Esophagus muscularis mucosa (tissue), 4 donors: ENCODE measurements around the gene MCOLN1. TPM values are rescaled to one million over a fixed set of nuclear protein-coding genes. Genes with fewer than 3 reads are reported as not detected.

ENCODE experiments used
- DNase-seq: peaks from one replicate; pipeline ENCODE4 v3.0.0-alpha.2; 2017; ENCODE audit errors: extremely low spot score
- H3K27ac ChIP-seq, 4 donors: fragments of 200-600 bp; sonication (generic); replicated peaks in 1 of 4; 1 replicate in 3 of 4; 2 replicates in 1 of 4; pipeline ENCODE4 v1.5.1; 2016 to 2019; ENCODE audit warnings: mild to moderate bottlenecking in 1 of 4
- H3K27me3 ChIP-seq, 4 donors: fragments of 200-600 bp; sonication (generic); one replicate each; pipeline versions ENCODE4 v1.5.1 to v1.6.0; 2016 to 2019
- H3K36me3 ChIP-seq, 4 donors: fragments of 200-600 bp; sonication (generic); one replicate each; pipeline ENCODE4 v1.5.1; 2016 to 2019
- H3K4me1 ChIP-seq, 4 donors: fragments of 200-600 bp; sonication (generic); one replicate each; pipeline ENCODE4 v1.5.1; 2016 to 2019
- H3K4me3 ChIP-seq, 4 donors: fragments of 200-600 bp; sonication (generic); 1 replicate in 2 of 4; 2 replicates in 2 of 4; pipeline ENCODE4 v1.5.1; 2016 to 2019; ENCODE audit warnings: mild to moderate bottlenecking in 4 of 4, moderate library complexity in 1 of 4
- H3K9me3 ChIP-seq, 4 donors: fragments of 200-600 bp; sonication (generic); 1 replicate in 3 of 4; 2 replicates in 1 of 4; pipeline ENCODE4 v1.5.1; 2016 to 2019
- CTCF ChIP-seq, 3 experiments: fragments of 200-600 bp in 2 of 3; fragments of 450-650 bp in 1 of 3; sonication (generic) in 2 of 3; IDR thresholded peaks; one replicate each; pipeline ENCODE4 v1.5.1; 2017 to 2019; ENCODE audit warnings: antibody characterized with exemption in 3 of 3, mild to moderate bottlenecking in 2 of 3, moderate library complexity in 1 of 3
- EP300 ChIP-seq: sonication (generic); formaldehyde crosslinking; IDR thresholded peaks from one replicate; pipeline ENCODE4 v1.6.1; 2017; ENCODE audit warnings: antibody characterized with exemption
- POLR2A ChIP-seq: fragments of 450-650 bp; IDR thresholded peaks from one replicate; pipeline ENCODE4 v1.6.1; 2017; ENCODE audit warnings: antibody characterized with exemption, moderate library complexity, mild to moderate bottlenecking, low read depth
- POLR2AphosphoS5 ChIP-seq, 2 donors: sonication (generic); formaldehyde crosslinking; IDR thresholded peaks; one replicate each; pipeline ENCODE4 v1.6.1; 2017; ENCODE audit warnings: antibody characterized with exemption in 2 of 2
- WGBS: methylation state at CpG from one replicate; pipeline ENCODE4 v1.1.5; 2018; 5-methylcytosine and 5-hydroxymethylcytosine counted together
- intact Hi-C: fragments of 100-400 bp; cut with DNase I; formaldehyde crosslinking; loops from one replicate; pipeline ENCODE4 v1.15.1; 2023
- total RNA-seq, 4 donors: library from RNA; depleted of rRNA; stranded (reverse); fragments of >200 nt; gene quantifications; one replicate each; pipeline versions ENCODE4 v1.1.0 to v1.2.1, GENCODE V29; 2016

The MCOLN1 gene
- total RNA-seq, 4 donors from 2014 or later = 11.3 to 20.7 (median 14.4) TPM

- Histone ChIP-seq H3K36me3 (peaks cover 11 to 19% (median 17%) of the 10 kb centered on the region in 4 donors), H3K27ac (peak within 1 kb of the TSS; percentile 88 to 93 (median 90)), H3K4me1 (peaks cover 21 to 38% (median 37%) of the 10 kb centered on the region in 4 donors), H3K4me3 (peak within 1 kb of the TSS; percentile 77 to 91 (median 81)), H3K9me3 (no peaks in the 10 kb centered on the region), H3K27me3 (no peaks in the 10 kb centered on the region)
- DNase-seq = no peak
- intact Hi-C loops = loop anchor here (5.0 kb wide), 1 partner anchor 118 kb away; no protein-coding TSS in a partner anchor
- WGBS = 2% methylated on average over 22 of the region's 33 CpGs
- TF ChIP-seq POLR2AphosphoS5 (IDR thresholded peaks at IDR 0.05) (peak in 1 of 2 donors; percentile 43), EP300 (no peak)
Measured at GRCh38 chr19:7515645-7516151, 6.7 kb upstream of the MCOLN1 start, which contains the start of gene ZNF358. Gene ZNF358 (plus strand): TSS chr19:7516103. CDS start chr19:7519243, 3,140 bp downstream.

GRCh38 chr19:7516333-7516732, 6.1 kb upstream of the MCOLN1 start:
- Histone ChIP-seq H3K4me3 (peak overlapping the region; percentile 77 to 91 (median 81)), H3K4me1 (peaks cover 21 to 39% (median 38%) of the 10 kb centered on the region in 4 donors), H3K27me3 (no peaks in the 10 kb centered on the region), H3K9me3 (no peaks in the 10 kb centered on the region), H3K36me3 (peaks cover 11 to 22% (median 18%) of the 10 kb centered on the region in 4 donors), H3K27ac (peak overlapping the region; percentile 88 to 93 (median 90))
- TF ChIP-seq EP300 (no peak), CTCF (IDR thresholded peaks at IDR 0.05) (no peak), POLR2AphosphoS5 (IDR thresholded peaks at IDR 0.05) (no peak), POLR2A (no peak)
- no peak for DNase-seq
- intact Hi-C loops = loop anchor here (5.0 kb wide), 1 partner anchor 119 kb away; no protein-coding TSS in a partner anchor
- 0% methylated on average over 4 of the region's 28 CpGs for WGBS

GRCh38 chr19:7516878-7517277, 5.5 kb upstream of the MCOLN1 start:
- intact Hi-C loops = loop anchor here (5.0 kb wide), 1 partner anchor 120 kb away; no protein-coding TSS in a partner anchor
- no peaks in the 10 kb centered on the region for H3K27me3 ChIP-seq
- no peak for TF ChIP-seq POLR2AphosphoS5 (IDR thresholded peaks at IDR 0.05)
- TF ChIP-seq EP300 = no peak
- no peak for TF ChIP-seq CTCF (IDR thresholded peaks at IDR 0.05)
- TF ChIP-seq POLR2A = no peak
- peaks cover 11 to 22% (median 18%) of the 10 kb centered on the region in 4 donors for H3K36me3 ChIP-seq
- peaks cover 24 to 44% (median 43%) of the 10 kb centered on the region in 4 donors for H3K4me1 ChIP-seq
- 47% methylated on average over 4 of the region's 4 CpGs for whole genome bisulfite sequencing
- no peak for DNase-seq
- H3K9me3 ChIP-seq = no peaks in the 10 kb centered on the region
- peak overlapping the region; percentile 77 to 91 (median 81) for H3K4me3 ChIP-seq
- H3K27ac ChIP-seq = peak overlapping the region; percentile 88 to 93 (median 90)

GRCh38 chr19:7519361-7520130, 2.9 kb upstream of the MCOLN1 start:
- Histone ChIP-seq H3K9me3 (no peaks in the 10 kb centered on the region), H3K27me3 (no peaks in the 10 kb centered on the region), H3K27ac (no peak overlapping the region), H3K4me1 (peaks cover 35 to 63% (median 60%) of the 10 kb centered on the region in 4 donors), H3K4me3 (no peak overlapping the region), H3K36me3 (peaks cover 11 to 27% (median 21%) of the 10 kb centered on the region in 4 donors)
- WGBS = 96% methylated on average over 46 of the region's 74 CpGs
- DNase-seq = no peak
- TF ChIP-seq POLR2AphosphoS5 (IDR thresholded peaks at IDR 0.05) (no peak), EP300 (no peak), CTCF (IDR thresholded peaks at IDR 0.05) (no peak), POLR2A (no peak)
- intact Hi-C loops = loop anchor here (5.0 kb wide), 2 partner anchors 32 to 122 kb away; partner anchors contain the start of gene PEX11G
